Esophagus mucosa (tissue), 1 donor: ENCODE measurements around the gene HIVEP2. TPM values are rescaled to one million over a fixed set of nuclear protein-coding genes. Genes with fewer than 3 reads are reported as not detected.

Experiments used
- ATAC-seq: fragments of 200-7000 bp; cut with Tn5 transposase; one replicate; pipeline ENCODE4 v1.9.1; 2020
- total RNA-seq: library from RNA; stranded (reverse); gene quantifications from one replicate; pipeline ENCODE4 v1.2.4, GENCODE V29; 2023
- donor health status: DM: yes; HTN: yes; CAD: no.

HIVEP2 gene
- total RNA-seq, 1 donor from 2014 or later = 12.2 TPM

- peak; percentile 12 for ATAC-seq
Observed at GRCh38 chr6:142944124-142945048, 590 bp downstream of the HIVEP2 start.

GRCh38 chr6:142943711-142944123, 1.3 kb downstream of the HIVEP2 start:
- no peak for ATAC-seq

GRCh38 chr6:142942805-142943227, 2.2 kb downstream of the HIVEP2 start:
- no peak for ATAC-seq

GRCh38 chr6:142942238-142942637, 2.7 kb downstream of the HIVEP2 start:
- no peak for ATAC-seq

- no peak for ATAC-seq
Observed at GRCh38 chr6:142941018-142941417, 4.0 kb downstream of the HIVEP2 start.

- ATAC-seq = no peak
Observed at GRCh38 chr6:142940487-142940886, 4.5 kb downstream of the HIVEP2 start.

GRCh38 chr6:142938510-142938909, 6.5 kb downstream of the HIVEP2 start:
- ATAC-seq = no peak

GRCh38 chr6:142937986-142938385, 7.0 kb downstream of the HIVEP2 start:
- ATAC-seq = no peak

GRCh38 chr6:142935553-142936517, 9.1 kb downstream of the HIVEP2 start:
- ATAC-seq = no peak

GRCh38 chr6:142934599-142934998, 10.4 kb downstream of the HIVEP2 start:
- ATAC-seq = no peak

- no peak for ATAC-seq
Observed at GRCh38 chr6:142934106-142934505, 10.9 kb downstream of the HIVEP2 start.

GRCh38 chr6:142933701-142934100, 11.3 kb downstream of the HIVEP2 start:
- ATAC-seq = no peak

GRCh38 chr6:142932889-142933288, 12.1 kb downstream of the HIVEP2 start:
- no peak for ATAC-seq

- ATAC-seq = no peak
Observed at GRCh38 chr6:142929751-142930358, 15.1 kb downstream of the HIVEP2 start.

- ATAC-seq = no peak
Observed at GRCh38 chr6:142927904-142928303, 17.1 kb downstream of the HIVEP2 start.

- no peak for ATAC-seq
Observed at GRCh38 chr6:142927271-142927580, 17.8 kb downstream of the HIVEP2 start.

GRCh38 chr6:142926494-142927270, 18.3 kb downstream of the HIVEP2 start:
- peak; percentile 79 for ATAC-seq

GRCh38 chr6:142926177-142926493, 18.8 kb downstream of the HIVEP2 start:
- ATAC-seq = no peak

- ATAC-seq = no peak
Observed at GRCh38 chr6:142925575-142926110, 19.3 kb downstream of the HIVEP2 start.

GRCh38 chr6:142918339-142919042, 26.5 kb downstream of the HIVEP2 start:
- no peak for ATAC-seq

GRCh38 chr6:142916881-142917280, 28.1 kb downstream of the HIVEP2 start:
- no peak for ATAC-seq
